ENCODE measurements around the gene PARG.
"Not testable (repeated sequence)": the region's sequence is repeated elsewhere in the genome, so short reads cannot be mapped to it uniquely, and the experiment has no call there.

DNA sequence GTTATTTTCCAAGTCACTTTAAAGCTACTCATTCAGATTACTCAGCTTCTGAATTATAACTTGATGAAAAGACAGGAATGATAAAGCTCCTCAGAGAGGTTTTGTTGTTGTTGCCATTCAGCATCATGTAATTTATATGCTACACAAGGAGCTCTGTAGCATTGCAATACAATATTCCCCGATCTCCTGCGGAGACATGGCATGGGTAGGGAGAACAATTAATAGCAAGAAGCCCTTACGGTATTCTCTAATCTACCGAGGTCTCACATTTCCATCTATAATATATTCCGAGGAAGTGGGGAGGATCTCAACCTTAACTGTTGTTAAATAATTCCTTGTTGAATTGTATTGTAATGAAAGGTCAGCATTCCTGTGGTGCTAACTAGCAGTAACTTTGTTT, 81.9 kb downstream of the PARG start:
- TF ChIP-seq, protein P1, sequence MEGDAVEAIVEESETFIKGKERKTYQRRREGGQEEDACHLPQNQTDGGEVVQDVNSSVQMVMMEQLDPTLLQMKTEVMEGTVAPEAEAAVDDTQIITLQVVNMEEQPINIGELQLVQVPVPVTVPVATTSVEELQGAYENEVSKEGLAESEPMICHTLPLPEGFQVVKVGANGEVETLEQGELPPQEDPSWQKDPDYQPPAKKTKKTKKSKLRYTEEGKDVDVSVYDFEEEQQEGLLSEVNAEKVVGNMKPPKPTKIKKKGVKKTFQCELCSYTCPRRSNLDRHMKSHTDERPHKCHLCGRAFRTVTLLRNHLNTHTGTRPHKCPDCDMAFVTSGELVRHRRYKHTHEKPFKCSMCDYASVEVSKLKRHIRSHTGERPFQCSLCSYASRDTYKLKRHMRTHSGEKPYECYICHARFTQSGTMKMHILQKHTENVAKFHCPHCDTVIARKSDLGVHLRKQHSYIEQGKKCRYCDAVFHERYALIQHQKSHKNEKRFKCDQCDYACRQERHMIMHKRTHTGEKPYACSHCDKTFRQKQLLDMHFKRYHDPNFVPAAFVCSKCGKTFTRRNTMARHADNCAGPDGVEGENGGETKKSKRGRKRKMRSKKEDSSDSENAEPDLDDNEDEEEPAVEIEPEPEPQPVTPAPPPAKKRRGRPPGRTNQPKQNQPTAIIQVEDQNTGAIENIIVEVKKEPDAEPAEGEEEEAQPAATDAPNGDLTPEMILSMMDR (conservative IDR thresholded peaks at IDR 0.05) = not testable (repeated sequence)
- TF ChIP-seq ZFX (IDR thresholded peaks at IDR 0.05) = not testable (repeated sequence)
